HL-60 (cell line): ENCODE data around the gene UBE2E2.

Source experiments
- CTCF ChIP-seq: IDR thresholded peaks from one replicate; pipeline ENCODE4 v1.5.1; 2011; ENCODE audit warnings: low read length, control low read depth, inconsistent platforms; ENCODE audit not compliant: insufficient read depth
- POLR2AphosphoS5 ChIP-seq: IDR thresholded peaks from 2 replicates; pipeline ENCODE4 v1.6.1; 2012; ENCODE audit warnings: low read depth
- REST ChIP-seq: IDR thresholded peaks from 2 replicates; pipeline ENCODE4 v1.6.1; 2012; ENCODE audit warnings: low read depth; ENCODE audit not compliant: insufficient replicate concordance

GRCh38 chr3:23246651-23247050, 43.5 kb downstream of the UBE2E2 start:
- TF ChIP-seq CTCF (no peak), POLR2AphosphoS5 (no peak), REST (no peak)
